HG03520 (cell line): ENCODE measurements around the gene ZNF205.
A peak's percentile ranks its signal among the peaks of the same experiment; 100 is the strongest.
"Not testable (repeated sequence)": the region's sequence is repeated elsewhere in the genome, so short reads cannot be mapped to it uniquely, and the experiment has no call there.

Source experiments
- ATAC-seq: cut with Tn5 transposase; IDR thresholded peaks from one replicate; pipeline ENCODE4 v1.9.1; 2021; ENCODE audit warnings: mild to moderate bottlenecking, moderate library complexity; ENCODE audit not compliant: unreplicated experiment

Gene ZNF205

GRCh38 chr16:3131755-3132377 is 19.5 kb downstream of the ZNF205 start:
- no peak for ATAC-seq

GRCh38 chr16:3133844-3134243 is 21.5 kb downstream of the ZNF205 start:
- no peak for ATAC-seq

- peak; percentile 85 for ATAC-seq
These were observed 22.1 kb downstream of the ZNF205 start, which contains the start of gene ZNF213 for GRCh38 chr16:3134338-3135125. Gene ZNF213, plus strand, starts transcription at chr16:3135029. Its CDS starts 2,252 bp downstream, at chr16:3137281.

- ATAC-seq = no peak
These were observed 22.8 kb downstream of the ZNF205 start for GRCh38 chr16:3135126-3135715.

- ATAC-seq = no peak
These were observed 24.9 kb downstream of the ZNF205 start for GRCh38 chr16:3137267-3137666.

GRCh38 chr16:3138342-3138741 is 26.0 kb downstream of the ZNF205 start:
- no peak for ATAC-seq

GRCh38 chr16:3138823-3139426 is 26.5 kb downstream of the ZNF205 start:
- no peak for ATAC-seq

GRCh38 chr16:3139561-3139960 is 27.2 kb downstream of the ZNF205 start:
- not testable (repeated sequence) for ATAC-seq

GRCh38 chr16:3140603-3141427 is 28.4 kb downstream of the ZNF205 start:
- ATAC-seq = no peak

GRCh38 chr16:3141781-3142311 is 29.5 kb downstream of the ZNF205 start:
- no peak for ATAC-seq

GRCh38 chr16:3142327-3142726 is 29.9 kb downstream of the ZNF205 start:
- no peak for ATAC-seq

GRCh38 chr16:3142770-3143169 is 30.4 kb downstream of the ZNF205 start:
- ATAC-seq = no peak

GRCh38 chr16:3143189-3143588 is 30.8 kb downstream of the ZNF205 start:
- ATAC-seq = no peak

- no peak for ATAC-seq
These were observed 31.4 kb downstream of the ZNF205 start for GRCh38 chr16:3143598-3144320.

GRCh38 chr16:3144321-3144983 is 32.1 kb downstream of the ZNF205 start:
- ATAC-seq = no peak

GRCh38 chr16:3145151-3145550 is 32.8 kb downstream of the ZNF205 start:
- no peak for ATAC-seq

GRCh38 chr16:3145660-3146059 is 33.3 kb downstream of the ZNF205 start:
- no peak for ATAC-seq

GRCh38 chr16:3147046-3147756 is 34.8 kb downstream of the ZNF205 start:
- no peak for ATAC-seq

GRCh38 chr16:3147757-3148104 is 35.3 kb downstream of the ZNF205 start:
- ATAC-seq = no peak
